Measurements from ENCODE around the gene KRT84. TPM values are rescaled to one million over a fixed set of nuclear protein-coding genes. Genes with fewer than 3 reads are reported as not detected.

The KRT84 gene
- total RNA-seq, 1 donor from 2014 or later: not detected

DNA sequence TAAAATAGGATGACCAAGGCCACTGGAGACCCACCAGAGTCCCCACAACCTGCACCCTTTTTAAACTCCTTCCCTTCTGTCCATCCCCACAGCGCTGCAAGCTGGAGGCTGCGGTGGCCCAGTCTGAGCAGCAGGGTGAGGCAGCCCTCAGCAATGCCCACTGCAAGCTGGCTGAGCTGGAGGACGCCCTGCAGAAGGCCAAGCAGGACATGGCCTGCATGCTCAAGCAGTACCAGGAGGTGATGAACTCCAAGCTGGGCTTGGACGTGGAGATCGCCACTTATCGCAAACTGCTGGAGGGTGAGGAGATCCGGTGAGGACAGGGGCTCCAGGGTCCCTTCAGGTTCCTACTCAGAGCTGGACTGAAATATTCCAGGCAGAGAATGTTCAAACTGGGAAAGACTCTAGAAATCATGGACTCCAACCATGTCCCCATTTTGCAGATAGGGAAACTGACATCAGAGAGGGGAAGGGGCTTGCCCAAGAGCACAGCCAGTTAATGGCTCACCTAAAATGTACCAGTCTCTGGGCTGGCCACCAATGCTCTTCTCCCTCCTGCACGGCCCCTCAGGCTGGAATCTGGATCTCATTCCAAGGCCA lies 35.3 kb downstream of the KRT84 start:
- Histone ChIP-seq H3K27ac (no peak overlapping the region), H3K79me2 (ENCODE audit: low read depth) (no peaks in the 10 kb centered on the region), H3F3A (ENCODE audit: low read depth) (no peaks in the 10 kb centered on the region), H2AFZ (replicated peaks) (no peak overlapping the region), H3K27me3 (no peaks in the 10 kb centered on the region), H4K20me1 (ENCODE audit: low read depth) (no peaks in the 10 kb centered on the region), H3K4me3 (no peak overlapping the region), H3K9ac (no peak overlapping the region), H3K4me1 (no peaks in the 10 kb centered on the region), H3K9me3 (ENCODE audit: low read depth) (no peaks in the 10 kb centered on the region), H3K4me2 (no peak overlapping the region), H3K36me3 (no peaks in the 10 kb centered on the region)
- Mint-ChIP-seq H3K4me3 (no peak overlapping the region), H3K27me3 (ENCODE audit: insufficient read depth, low read depth) (peaks cover 5% of the 10 kb centered on the region), H3K27ac (no peak overlapping the region), H3K9me3 (no peaks in the 10 kb centered on the region), H3K36me3 (no peaks in the 10 kb centered on the region), H3K4me1 (peaks cover 5% of the 10 kb centered on the region)
- TF ChIP-seq, protein P1, sequence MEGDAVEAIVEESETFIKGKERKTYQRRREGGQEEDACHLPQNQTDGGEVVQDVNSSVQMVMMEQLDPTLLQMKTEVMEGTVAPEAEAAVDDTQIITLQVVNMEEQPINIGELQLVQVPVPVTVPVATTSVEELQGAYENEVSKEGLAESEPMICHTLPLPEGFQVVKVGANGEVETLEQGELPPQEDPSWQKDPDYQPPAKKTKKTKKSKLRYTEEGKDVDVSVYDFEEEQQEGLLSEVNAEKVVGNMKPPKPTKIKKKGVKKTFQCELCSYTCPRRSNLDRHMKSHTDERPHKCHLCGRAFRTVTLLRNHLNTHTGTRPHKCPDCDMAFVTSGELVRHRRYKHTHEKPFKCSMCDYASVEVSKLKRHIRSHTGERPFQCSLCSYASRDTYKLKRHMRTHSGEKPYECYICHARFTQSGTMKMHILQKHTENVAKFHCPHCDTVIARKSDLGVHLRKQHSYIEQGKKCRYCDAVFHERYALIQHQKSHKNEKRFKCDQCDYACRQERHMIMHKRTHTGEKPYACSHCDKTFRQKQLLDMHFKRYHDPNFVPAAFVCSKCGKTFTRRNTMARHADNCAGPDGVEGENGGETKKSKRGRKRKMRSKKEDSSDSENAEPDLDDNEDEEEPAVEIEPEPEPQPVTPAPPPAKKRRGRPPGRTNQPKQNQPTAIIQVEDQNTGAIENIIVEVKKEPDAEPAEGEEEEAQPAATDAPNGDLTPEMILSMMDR (IDR thresholded peaks at IDR 0.05): no peak
- no peak for TF ChIP-seq EZH2 (IDR thresholded peaks at IDR 0.05)
- DNase-seq (ENCODE audit: low spot score): no peak

DNA sequence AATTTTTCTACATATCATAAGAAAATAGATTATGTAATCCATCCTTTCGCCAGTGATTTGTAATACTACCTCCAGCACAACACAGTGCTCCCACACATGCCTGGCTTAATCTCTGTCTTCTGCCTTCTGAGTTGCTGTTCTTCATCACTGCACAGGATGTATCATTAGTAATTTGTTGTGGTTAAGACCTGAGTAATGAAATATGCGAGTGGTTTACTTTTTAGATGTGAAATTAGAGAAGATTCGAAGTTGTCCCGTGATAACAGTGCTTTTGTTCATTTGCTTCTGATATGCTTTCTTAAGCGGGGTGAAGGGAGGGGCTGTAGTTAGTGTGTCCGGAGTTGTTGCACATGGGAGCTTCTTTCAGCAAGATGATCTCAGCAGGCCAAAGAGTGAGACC lies 36.3 kb downstream of the KRT84 start:
- H3K4me3 Mint-ChIP-seq: no peak overlapping the region
- H3K4me1 Mint-ChIP-seq: peaks cover 4% of the 10 kb centered on the region

DNA sequence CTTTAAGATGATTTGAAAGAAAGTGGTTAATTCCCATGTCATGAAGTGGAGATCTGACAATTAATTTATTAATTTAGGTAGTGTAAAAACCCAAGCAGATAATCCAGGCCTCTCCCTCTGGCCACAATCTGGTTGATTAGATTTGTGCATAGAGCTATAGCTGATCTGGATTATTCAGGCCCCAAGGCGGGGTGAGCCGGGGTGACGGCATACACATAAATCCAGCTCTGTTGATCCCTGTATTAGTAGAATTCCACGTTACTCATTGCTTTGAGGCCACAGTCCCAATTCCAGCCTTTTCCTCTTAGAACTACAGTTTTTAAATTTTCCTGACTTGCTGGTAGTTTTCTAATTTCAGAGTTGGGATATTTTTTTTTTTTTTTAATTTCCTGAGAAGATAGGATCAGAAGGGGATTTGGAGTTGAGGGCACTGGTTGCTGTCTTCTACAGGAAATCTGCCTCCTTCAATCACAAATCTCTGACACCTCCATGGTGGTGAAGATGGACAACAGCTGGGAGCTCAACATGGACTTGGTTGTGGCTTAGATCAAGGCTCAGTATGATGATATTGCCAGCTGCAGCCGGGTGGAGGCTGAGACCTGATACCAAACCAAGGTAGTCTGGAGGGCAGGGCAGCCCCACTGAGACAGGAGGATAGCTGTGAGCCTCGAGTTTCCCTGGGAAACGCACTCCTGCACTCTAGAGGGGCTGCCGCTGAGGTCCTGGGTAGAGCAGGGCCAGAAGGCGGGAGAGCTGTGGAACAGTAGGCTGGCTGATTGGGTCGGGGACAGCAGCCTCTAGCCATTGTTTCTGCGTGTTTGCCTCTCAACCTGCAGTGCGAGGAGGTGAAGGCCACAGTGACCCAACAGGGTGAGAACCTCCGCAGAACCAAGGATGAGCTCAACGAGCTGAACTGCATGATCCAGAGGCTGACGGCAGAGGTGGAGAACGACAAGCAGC lies 37.6 kb downstream of the KRT84 start:
- H3F3A ChIP-seq (ENCODE audit: low read depth): no peaks in the 10 kb centered on the region
- H3K79me2 ChIP-seq (ENCODE audit: low read depth): no peaks in the 10 kb centered on the region
- H3K27ac Mint-ChIP-seq: no peak overlapping the region
- H3K9ac ChIP-seq: no peak overlapping the region
- no peak overlapping the region for H3K4me3 ChIP-seq
- no peak for DNase-seq (ENCODE audit: low spot score)
- TF ChIP-seq EZH2 (IDR thresholded peaks at IDR 0.05): no peak
- no peak for TF ChIP-seq EZH2phosphoT487 (IDR thresholded peaks at IDR 0.05)
- TF ChIP-seq, protein P1 (IDR thresholded peaks at IDR 0.05): no peak
- peaks cover 6% of the 10 kb centered on the region for H3K27me3 Mint-ChIP-seq (ENCODE audit: insufficient read depth, low read depth)
- H2AFZ ChIP-seq (replicated peaks): no peak overlapping the region
- H3K4me1 ChIP-seq: no peaks in the 10 kb centered on the region
- no peaks in the 10 kb centered on the region for H4K20me1 ChIP-seq (ENCODE audit: low read depth)
- no peak overlapping the region for H3K4me3 Mint-ChIP-seq
- peaks cover 8% of the 10 kb centered on the region for H3K9me3 Mint-ChIP-seq
- H3K36me3 ChIP-seq: no peaks in the 10 kb centered on the region
- no peaks in the 10 kb centered on the region for H3K27me3 ChIP-seq
- no peaks in the 10 kb centered on the region for H3K9me3 ChIP-seq (ENCODE audit: low read depth)
- H3K27ac ChIP-seq: no peak overlapping the region
- no peaks in the 10 kb centered on the region for H3K36me3 Mint-ChIP-seq
- H3K4me1 Mint-ChIP-seq: peaks cover 2% of the 10 kb centered on the region
- no peak overlapping the region for H3K4me2 ChIP-seq

More for the DNA sequence above, 36.3 kb downstream of the KRT84 start:
- Histone ChIP-seq H3K4me2 (no peak overlapping the region), H3K36me3 (no peaks in the 10 kb centered on the region), H3F3A (ENCODE audit: low read depth) (no peaks in the 10 kb centered on the region), H2AFZ (replicated peaks) (no peak overlapping the region), H3K79me2 (ENCODE audit: low read depth) (no peaks in the 10 kb centered on the region), H4K20me1 (ENCODE audit: low read depth) (no peaks in the 10 kb centered on the region), H3K27me3 (no peaks in the 10 kb centered on the region), H3K9me3 (ENCODE audit: low read depth) (no peaks in the 10 kb centered on the region), H3K9ac (no peak overlapping the region), H3K4me1 (no peaks in the 10 kb centered on the region), H3K27ac (no peak overlapping the region), H3K4me3 (no peak overlapping the region)
- Mint-ChIP-seq H3K9me3 (peaks cover 2% of the 10 kb centered on the region), H3K27ac (no peak overlapping the region), H3K27me3 (ENCODE audit: insufficient read depth, low read depth) (peaks cover 5% of the 10 kb centered on the region), H3K36me3 (no peaks in the 10 kb centered on the region)
- no peak for DNase-seq (ENCODE audit: low spot score)
- TF ChIP-seq EZH2phosphoT487 (IDR thresholded peaks at IDR 0.05) (no peak), EZH2 (IDR thresholded peaks at IDR 0.05) (no peak)
- TF ChIP-seq, protein P1 (IDR thresholded peaks at IDR 0.05): no peak

Measured in neural progenitor cell (in vitro differentiated cells).